ENCODE results near the gene MINAR2.

DNA sequence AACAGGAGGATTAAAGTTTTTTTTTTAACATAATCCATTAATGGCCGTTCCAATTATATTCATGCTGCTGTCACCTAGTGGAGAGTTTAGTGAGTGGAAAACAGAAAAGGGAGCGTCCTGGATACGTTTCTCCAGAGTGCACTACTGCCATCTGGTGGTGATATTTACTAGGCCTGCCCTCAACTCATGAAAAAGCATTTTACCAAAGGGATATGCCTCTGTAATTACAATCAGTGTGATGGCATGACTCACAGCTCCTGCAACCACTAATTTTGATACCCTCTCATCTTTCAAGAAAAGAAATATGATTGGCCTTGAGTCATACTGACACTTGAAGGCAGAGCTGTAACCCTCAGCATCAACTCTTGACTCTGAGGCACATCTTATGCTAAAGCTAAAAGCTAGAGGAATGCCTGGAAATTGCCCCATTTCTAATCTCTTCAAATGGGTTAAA, 20.1 kb downstream of the MINAR2 start:
- TF ChIP-seq POLR2A (IDR thresholded peaks at IDR 0.05; ENCODE audit: low read length), result no peak
- no peak for TF ChIP-seq GATA1 (IDR thresholded peaks at IDR 0.05; ENCODE audit: low read depth, low read length)

Data from erythroblast (primary cell).